ENCODE measurements around the gene SIGLEC15.
"Not testable (repeated sequence)": the region's sequence is repeated elsewhere in the genome, so short reads cannot be mapped to it uniquely, and the experiment has no call there.

SIGLEC15 gene

GRCh38 chr18:45820106-45820745 lies 5.2 kb upstream of the SIGLEC15 start:
- no peak for DNase-seq (ENCODE audit: low read depth)

- no peak for DNase-seq (ENCODE audit: low read depth)
Observed at GRCh38 chr18:45821026-45821425, 4.4 kb upstream of the SIGLEC15 start.

GRCh38 chr18:45821711-45822110 lies 3.8 kb upstream of the SIGLEC15 start:
- no peak for DNase-seq (ENCODE audit: low read depth)

- DNase-seq (ENCODE audit: low read depth): no peak
Observed at GRCh38 chr18:45826084-45826483, 609 bp downstream of the SIGLEC15 start.

GRCh38 chr18:45826716-45827115 lies 1.2 kb downstream of the SIGLEC15 start:
- DNase-seq (ENCODE audit: low read depth): not testable (repeated sequence)

GRCh38 chr18:45828917-45829811 lies 3.7 kb downstream of the SIGLEC15 start:
- DNase-seq (ENCODE audit: low read depth): no peak

GRCh38 chr18:45829855-45830254 lies 4.4 kb downstream of the SIGLEC15 start:
- DNase-seq (ENCODE audit: low read depth): no peak

- no peak for DNase-seq (ENCODE audit: low read depth)
Observed at GRCh38 chr18:45830917-45831316, 5.4 kb downstream of the SIGLEC15 start.

GRCh38 chr18:45833846-45834245 lies 8.4 kb downstream of the SIGLEC15 start:
- DNase-seq (ENCODE audit: low read depth): no peak

GRCh38 chr18:45834306-45834705 lies 8.8 kb downstream of the SIGLEC15 start:
- no peak for DNase-seq (ENCODE audit: low read depth)

- no peak for DNase-seq (ENCODE audit: low read depth)
Observed at GRCh38 chr18:45835057-45835636, 9.7 kb downstream of the SIGLEC15 start.

- no peak for DNase-seq (ENCODE audit: low read depth)
Observed at GRCh38 chr18:45836242-45837205, 11.0 kb downstream of the SIGLEC15 start.

- peak; percentile 27 for DNase-seq (ENCODE audit: low read depth)
Observed at GRCh38 chr18:45837283-45838070, 12.0 kb downstream of the SIGLEC15 start.

- no peak for DNase-seq (ENCODE audit: low read depth)
Observed at GRCh38 chr18:45838302-45839070, 13.0 kb downstream of the SIGLEC15 start.

GRCh38 chr18:45839414-45840395 lies 14.2 kb downstream of the SIGLEC15 start:
- DNase-seq (ENCODE audit: low read depth): peak; percentile 61

GRCh38 chr18:45841060-45841764 lies 15.7 kb downstream of the SIGLEC15 start:
- DNase-seq (ENCODE audit: low read depth): no peak

- DNase-seq (ENCODE audit: low read depth): no peak
Observed at GRCh38 chr18:45841765-45842442, 16.4 kb downstream of the SIGLEC15 start.

GRCh38 chr18:45843019-45843418 lies 17.5 kb downstream of the SIGLEC15 start:
- DNase-seq (ENCODE audit: low read depth): no peak
